A673 (cell line): Measurements from ENCODE around the gene CREB5. TPM values are rescaled to one million over a fixed set of nuclear protein-coding genes. Genes with fewer than 3 reads are reported as not detected.

Experiments
- BruUV-seq: library from RNA; stranded (reverse); fragments of 400-500 nt; replicated peaks from 2 replicates; lab custom pipeline; 2021; lab: Mats Ljungman, UMichigan
- CTCF ChIA-PET: fragments of 300-600 bp; sonication (Branson Sonifier 250); formaldehyde crosslinking; loops from one replicate; lab custom pipeline; 2022; ENCODE audit warnings: antibody characterized with exemption; lab: Charles Lee
- POLR2A ChIA-PET: fragments of 300-600 bp; sonication (Branson Sonifier 250); formaldehyde crosslinking; loops from one replicate; lab custom pipeline; 2022; ENCODE audit warnings: antibody characterized with exemption; ENCODE audit not compliant: low non-redundant PET; lab: Charles Lee
- DNase-seq: peaks from one replicate; pipeline ENCODE4 v3.0.0-alpha.2; 2015; ENCODE audit warnings: low spot score
- H3K27ac ChIP-seq: fragments of 200-600 bp; sonication (generic); 2 replicates; pipeline ENCODE4 v1.5.1; 2016; ENCODE audit warnings: mixed run types, low read depth, mild to moderate bottlenecking, mixed read lengths, antibody characterized with exemption, low read length; ENCODE audit not compliant: poor library complexity, severe bottlenecking
- H3K27me3 ChIP-seq: fragments of 200-600 bp; sonication (generic); replicated peaks from 2 replicates; pipeline ENCODE4 v1.6.1; 2017; ENCODE audit warnings: mixed run types, low read depth, mild to moderate bottlenecking, mixed read lengths, antibody characterized with exemption, low read length; ENCODE audit not compliant: insufficient read depth, poor library complexity
- H3K36me3 ChIP-seq: fragments of 200-600 bp; sonication (generic); 2 replicates; pipeline ENCODE4 v1.6.1; 2016; ENCODE audit warnings: mixed run types, mild to moderate bottlenecking, mixed read lengths, antibody characterized with exemption, low read length; ENCODE audit not compliant: insufficient read depth, poor library complexity, severe bottlenecking
- H3K4me1 ChIP-seq: fragments of 200-600 bp; sonication (generic); 2 replicates; pipeline ENCODE4 v1.6.1; 2017; ENCODE audit warnings: mixed run types, mild to moderate bottlenecking, mixed read lengths, antibody characterized with exemption, low read length; ENCODE audit not compliant: insufficient read depth, poor library complexity, severe bottlenecking
- H3K4me3 ChIP-seq: fragments of 200-600 bp; sonication (generic); 2 replicates; pipeline ENCODE4 v1.5.1; 2016; ENCODE audit warnings: low read depth, mixed run types, mild to moderate bottlenecking, mixed read lengths, low read length; ENCODE audit not compliant: poor library complexity, severe bottlenecking
- H3K9me3 ChIP-seq: fragments of 200-600 bp; sonication (generic); 2 replicates; pipeline ENCODE4 v1.6.1; 2016; ENCODE audit warnings: mixed run types, low read depth, mild to moderate bottlenecking, mixed read lengths, antibody characterized with exemption, low read length; ENCODE audit not compliant: poor library complexity, severe bottlenecking
- EZH2 ChIP-seq: fragments of 200-600 bp; sonication (generic); IDR thresholded peaks from 2 replicates; pipeline ENCODE4 v1.6.1; 2017; ENCODE audit warnings: borderline replicate concordance, low read depth, mild to moderate bottlenecking, mixed read lengths, antibody characterized with exemption, low read length; ENCODE audit not compliant: poor library complexity, severe bottlenecking
- intact Hi-C: fragments of 100-400 bp; cut with micrococcal nuclease; formaldehyde crosslinking; loops from one replicate; pipeline ENCODE4 v1.10.0; 2022; ENCODE audit not compliant: unreplicated experiment
- total RNA-seq: library from RNA; stranded (reverse); gene quantifications from 2 replicates; pipeline ENCODE4 v1.2.3, GENCODE V29; 2021
- TF ChIP-seq, protein P1 (sequence below): fragments of 300-800, 200-600 bp; sonication (generic); conservative IDR thresholded peaks from 2 replicates; pipeline ENCODE4 v1.5.1; 2017; ENCODE audit warnings: low read depth, mild to moderate bottlenecking, antibody characterized with exemption, low read length, moderate library complexity, mixed read lengths

The CREB5 gene
- total RNA-seq, 1 experiment from 2014 or later, result 10.3 TPM

DNA sequence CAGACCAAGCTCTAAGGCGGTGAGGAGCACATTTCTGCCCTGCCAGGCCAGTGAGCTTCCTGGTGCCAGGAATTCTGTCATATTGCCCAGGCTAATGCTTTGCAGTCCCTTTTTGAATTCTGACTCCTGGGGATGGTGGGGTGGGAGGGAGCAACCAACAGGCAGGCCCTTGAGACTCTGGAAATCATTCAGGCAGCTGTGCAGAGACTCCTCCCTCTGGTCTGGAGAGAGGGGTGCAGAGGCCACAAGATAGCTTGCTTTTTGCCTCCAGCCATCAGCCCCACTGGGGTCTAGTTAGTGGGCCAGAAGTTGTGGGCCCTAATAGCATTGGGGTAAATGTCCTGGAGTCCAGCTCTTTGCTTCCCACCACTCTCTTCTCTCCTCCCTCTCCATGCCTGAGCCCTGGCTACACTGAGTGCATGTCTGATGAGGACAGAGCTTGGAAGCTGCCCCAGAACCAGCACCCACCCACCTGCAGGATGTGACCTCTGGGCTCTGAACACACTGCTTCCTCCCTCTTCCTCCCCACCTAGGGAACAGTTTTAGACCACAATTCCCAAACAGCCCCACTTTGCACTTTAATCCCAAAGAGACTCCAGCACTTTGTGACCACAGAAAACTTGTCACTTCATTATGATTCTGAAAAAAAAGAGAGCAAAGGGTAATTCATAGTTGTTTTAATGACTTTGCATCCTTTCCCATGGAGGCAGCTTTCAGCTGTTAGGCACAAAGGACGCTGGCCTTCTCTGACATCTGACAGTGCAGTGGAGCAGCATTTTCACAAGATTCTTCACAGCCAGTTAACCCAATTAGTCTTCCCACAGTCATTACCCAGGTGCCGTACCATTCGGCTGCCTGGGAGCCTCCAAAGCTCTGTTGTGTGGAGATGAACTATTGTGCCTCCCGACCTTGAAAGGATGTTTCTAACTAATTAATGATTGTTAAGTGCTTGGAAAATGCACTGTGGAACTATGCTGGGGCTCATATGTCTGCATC lies 283.3 kb downstream of the CREB5 start:
- H3K27me3 ChIP-seq, result no peaks in the 10 kb centered on the region
- H3K9me3 ChIP-seq, result no peaks in the 10 kb centered on the region
- no peak for DNase-seq
- intact Hi-C loops, result loop anchor here (5.0 kb wide), 1 partner anchor 902 kb away; no protein-coding TSS in a partner anchor
- H3K27ac ChIP-seq, result no peak overlapping the region
- POLR2A ChIA-PET, result interaction anchor here (1.1 kb wide), 1 partner anchor 10 kb away, joined by 3 read pairs; no protein-coding TSS in a partner anchor
- no peaks in the 10 kb centered on the region for H3K36me3 ChIP-seq
- no TSS peak for BruUV-seq
- peaks cover 26% of the 10 kb centered on the region for H3K4me1 ChIP-seq
- H3K4me3 ChIP-seq, result no peak overlapping the region
- CTCF ChIA-PET, result no interaction called here
- TF ChIP-seq, protein P1, sequence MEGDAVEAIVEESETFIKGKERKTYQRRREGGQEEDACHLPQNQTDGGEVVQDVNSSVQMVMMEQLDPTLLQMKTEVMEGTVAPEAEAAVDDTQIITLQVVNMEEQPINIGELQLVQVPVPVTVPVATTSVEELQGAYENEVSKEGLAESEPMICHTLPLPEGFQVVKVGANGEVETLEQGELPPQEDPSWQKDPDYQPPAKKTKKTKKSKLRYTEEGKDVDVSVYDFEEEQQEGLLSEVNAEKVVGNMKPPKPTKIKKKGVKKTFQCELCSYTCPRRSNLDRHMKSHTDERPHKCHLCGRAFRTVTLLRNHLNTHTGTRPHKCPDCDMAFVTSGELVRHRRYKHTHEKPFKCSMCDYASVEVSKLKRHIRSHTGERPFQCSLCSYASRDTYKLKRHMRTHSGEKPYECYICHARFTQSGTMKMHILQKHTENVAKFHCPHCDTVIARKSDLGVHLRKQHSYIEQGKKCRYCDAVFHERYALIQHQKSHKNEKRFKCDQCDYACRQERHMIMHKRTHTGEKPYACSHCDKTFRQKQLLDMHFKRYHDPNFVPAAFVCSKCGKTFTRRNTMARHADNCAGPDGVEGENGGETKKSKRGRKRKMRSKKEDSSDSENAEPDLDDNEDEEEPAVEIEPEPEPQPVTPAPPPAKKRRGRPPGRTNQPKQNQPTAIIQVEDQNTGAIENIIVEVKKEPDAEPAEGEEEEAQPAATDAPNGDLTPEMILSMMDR, result no peak
- TF ChIP-seq EZH2, result no peak

DNA sequence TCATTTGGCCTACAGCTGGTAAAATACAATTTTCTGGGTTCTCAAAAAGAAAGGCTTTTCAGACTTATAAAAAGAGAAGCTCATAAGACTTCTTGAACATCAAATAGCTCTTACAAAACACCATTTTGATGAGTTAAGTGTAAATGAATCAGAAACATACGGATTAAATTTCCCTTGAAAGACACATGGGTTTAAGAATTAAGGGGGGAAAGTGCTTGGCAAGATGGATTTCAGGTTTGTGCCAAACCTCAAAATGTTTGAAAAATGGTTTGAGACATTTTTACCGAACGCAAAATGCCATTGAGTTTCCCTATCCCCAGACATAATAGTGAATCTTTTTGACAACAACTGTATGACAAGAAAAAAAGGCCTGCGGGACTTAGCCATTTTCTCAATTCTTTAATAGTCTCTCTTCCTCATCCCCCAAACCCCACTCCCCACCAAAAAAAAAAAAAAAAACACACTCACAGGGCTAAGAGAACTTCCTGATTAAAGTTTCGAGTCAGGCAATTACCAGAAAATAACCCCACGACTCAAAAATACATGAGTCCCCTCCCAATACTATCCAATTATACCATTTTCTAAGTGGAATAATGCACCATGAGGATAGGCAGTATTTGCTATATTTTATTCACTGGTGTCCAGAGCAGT lies 285.7 kb downstream of the CREB5 start:
- Histone ChIP-seq H3K36me3 (no peaks in the 10 kb centered on the region), H3K4me1 (peaks cover 36% of the 10 kb centered on the region), H3K9me3 (no peaks in the 10 kb centered on the region), H3K4me3 (no peak overlapping the region), H3K27me3 (no peaks in the 10 kb centered on the region), H3K27ac (no peak overlapping the region)
- CTCF ChIA-PET, result no interaction called here
- no TSS peak for BruUV-seq
- TF ChIP-seq, protein P1, result no peak
- TF ChIP-seq EZH2, result no peak
- intact Hi-C loops, result loop anchor here (5.0 kb wide), 1 partner anchor 899 kb away; no protein-coding TSS in a partner anchor
- POLR2A ChIA-PET, result no interaction called here
- no peak for DNase-seq

DNA sequence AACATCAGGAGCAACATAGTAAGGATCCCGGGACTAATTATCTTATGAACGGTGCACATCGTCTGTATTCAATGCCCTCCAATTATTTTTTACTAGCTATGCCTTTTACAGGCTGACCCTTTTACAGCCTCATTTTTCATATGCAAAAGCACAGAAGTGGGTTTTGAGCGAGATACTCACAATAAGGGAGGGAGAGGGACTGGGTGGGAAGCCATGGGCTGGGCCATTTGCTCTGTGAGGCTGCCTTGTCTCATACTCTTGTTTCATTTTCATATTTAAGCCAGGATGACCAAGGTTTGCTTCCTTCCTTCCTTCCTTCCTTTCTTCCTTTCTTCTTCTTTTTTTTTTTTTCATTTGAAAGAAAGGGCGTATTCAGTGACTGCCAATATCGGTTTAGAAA lies 286.5 kb downstream of the CREB5 start:
- no peaks in the 10 kb centered on the region for H3K36me3 ChIP-seq
- no peak for DNase-seq
- H3K4me3 ChIP-seq, result no peak overlapping the region
- no TSS peak for BruUV-seq
- ChIA-PET POLR2A (no interaction called here), CTCF (no interaction called here)
- intact Hi-C loops, result loop anchor here (5.0 kb wide), 1 partner anchor 898 kb away; no protein-coding TSS in a partner anchor
- peaks cover 36% of the 10 kb centered on the region for H3K4me1 ChIP-seq
- TF ChIP-seq, protein P1, result no peak
- no peak for TF ChIP-seq EZH2
- H3K9me3 ChIP-seq, result no peaks in the 10 kb centered on the region
- H3K27ac ChIP-seq, result no peak overlapping the region
- H3K27me3 ChIP-seq, result no peaks in the 10 kb centered on the region
